HepG2 (cell line): ENCODE data around the gene SLC4A11. TPM values are rescaled to one million over a fixed set of nuclear protein-coding genes. Genes with fewer than 3 reads are reported as not detected.

Experiments used
- FOXO1 ChIP-seq: sonication (generic); formaldehyde crosslinking; IDR thresholded peaks from 2 replicates; pipeline ENCODE4 v1.4.0; 2020; ENCODE audit warnings: missing genetic modification reagents
- FOXP1 ChIP-seq, 2 experiments: fragments of 450-650 bp in 1 of 2; IDR thresholded peaks; 2 replicates each; pipeline ENCODE4 v1.6.1; 2017 to 2018; ENCODE audit warnings: antibody characterized with exemption in 1 of 2
- GPBP1L1 ChIP-seq: sonication (generic); formaldehyde crosslinking; IDR thresholded peaks from 2 replicates; pipeline ENCODE4 v1.5.0; 2020; ENCODE audit warnings: mild to moderate bottlenecking, missing genetic modification reagents
- HNRNPH1 ChIP-seq: fragments of 200-400 bp; formaldehyde crosslinking; optimal IDR thresholded peaks from 2 replicates; pipeline ENCODE3; 2017; ENCODE audit warnings: mild to moderate bottlenecking, low read depth, low read length
- IKZF4 ChIP-seq: sonication (generic); formaldehyde crosslinking; IDR thresholded peaks from 2 replicates; pipeline ENCODE4 v1.5.1; 2020; ENCODE audit warnings: borderline replicate concordance, mild to moderate bottlenecking, low read depth, missing genetic modification reagents; ENCODE audit errors: not compliant biosample characterization
- KLF15 ChIP-seq: sonication (generic); formaldehyde crosslinking; IDR thresholded peaks from 2 replicates; pipeline ENCODE4 v1.8.1; 2023; ENCODE audit warnings: borderline replicate concordance, mild to moderate bottlenecking, inconsistent platforms, missing genetic modification reagents, mixed read lengths
- KMT2B ChIP-seq: IDR thresholded peaks from 2 replicates; pipeline ENCODE4 v1.6.1; 2016; ENCODE audit warnings: missing genetic modification reagents, missing compliant biosample characterization
- NCOR1 ChIP-seq: fragments of 200-600 bp; sonication (generic); IDR thresholded peaks from 2 replicates; pipeline ENCODE4 v1.7.0; 2017; ENCODE audit warnings: antibody characterized with exemption, low read length, borderline replicate concordance
- PCBP2 ChIP-seq: fragments of 200-400 bp; formaldehyde crosslinking; optimal IDR thresholded peaks from 2 replicates; pipeline ENCODE3; 2018; ENCODE audit warnings: low read length, low read depth; ENCODE audit not compliant: poor library complexity, severe bottlenecking
- RELA ChIP-seq: sonication (generic); formaldehyde crosslinking; IDR thresholded peaks from 2 replicates; pipeline ENCODE4 v1.4.0; 2020; ENCODE audit warnings: missing genetic modification reagents
- REPIN1 ChIP-seq: sonication (generic); formaldehyde crosslinking; IDR thresholded peaks from 2 replicates; pipeline ENCODE4 v1.8.0; 2022; ENCODE audit warnings: missing genetic modification reagents, low read depth, mild to moderate bottlenecking, borderline replicate concordance
- SAP130 ChIP-seq: IDR thresholded peaks from 2 replicates; pipeline ENCODE4 v1.6.1; 2016; ENCODE audit warnings: low read depth
- TBL1XR1 ChIP-seq: fragments of 150-350 bp; IDR thresholded peaks from 2 replicates; pipeline ENCODE4 v1.6.1; 2014; ENCODE audit warnings: borderline replicate concordance, low read length; ENCODE audit not compliant: partially characterized antibody
- XRCC5 ChIP-seq: fragments of 200-400 bp; formaldehyde crosslinking; optimal IDR thresholded peaks from 2 replicates; pipeline ENCODE3; 2017; ENCODE audit warnings: mild to moderate bottlenecking, low read length
- ZKSCAN1 ChIP-seq: fragments of 150-350 bp; IDR thresholded peaks from 2 replicates; pipeline ENCODE4 v1.6.1; 2014; ENCODE audit warnings: low read length
- ZMYM3 ChIP-seq: sonication (generic); formaldehyde crosslinking; IDR thresholded peaks from 2 replicates; pipeline ENCODE4 v1.5.1; 2020; ENCODE audit warnings: mild to moderate bottlenecking, missing genetic modification reagents
- ZNF232 ChIP-seq: sonication (generic); formaldehyde crosslinking; IDR thresholded peaks from 2 replicates; pipeline ENCODE4 v1.4.0; 2020; ENCODE audit warnings: missing genetic modification reagents, borderline replicate concordance
- ZNF460 ChIP-seq: sonication (generic); formaldehyde crosslinking; IDR thresholded peaks from 2 replicates; pipeline ENCODE4 v1.5.1; 2020; ENCODE audit warnings: missing genetic modification reagents, mild to moderate bottlenecking, borderline replicate concordance
- ZNF549 ChIP-seq: sonication (generic); formaldehyde crosslinking; IDR thresholded peaks from 2 replicates; pipeline ENCODE4 v1.5.0; 2020; ENCODE audit warnings: missing genetic modification reagents
- ZNF710 ChIP-seq: sonication (generic); formaldehyde crosslinking; IDR thresholded peaks from 2 replicates; pipeline ENCODE4 v1.5.0; 2020; ENCODE audit warnings: mild to moderate bottlenecking, missing genetic modification reagents, borderline replicate concordance
- ZNF740 ChIP-seq: sonication (generic); formaldehyde crosslinking; IDR thresholded peaks from 2 replicates; pipeline ENCODE4 v1.4.0; 2020; ENCODE audit warnings: missing genetic modification reagents
- ZNF776 ChIP-seq: sonication (generic); formaldehyde crosslinking; IDR thresholded peaks from 2 replicates; pipeline ENCODE4 v1.4.0; 2020; ENCODE audit warnings: mild to moderate bottlenecking, missing genetic modification reagents
- ZNF781 ChIP-seq: sonication (generic); formaldehyde crosslinking; IDR thresholded peaks from 2 replicates; pipeline ENCODE4 v1.5.1; 2020; ENCODE audit warnings: borderline replicate concordance, mild to moderate bottlenecking, missing genetic modification reagents; ENCODE audit errors: not compliant biosample characterization
- ZNF878 ChIP-seq: sonication (generic); formaldehyde crosslinking; IDR thresholded peaks from 2 replicates; pipeline ENCODE4 v1.8.1; 2023; ENCODE audit warnings: mild to moderate bottlenecking, missing genetic modification reagents, moderate library complexity
- ZSCAN5A ChIP-seq: sonication (generic); formaldehyde crosslinking; IDR thresholded peaks from 2 replicates; pipeline ENCODE4 v1.8.0; 2022; ENCODE audit warnings: mild to moderate bottlenecking, missing genetic modification reagents, borderline replicate concordance
- polyA plus RNA-seq, 8 experiments: library from polyadenylated mRNA; depleted of rRNA in 3 of 8; stranded (reverse) in 7 of 8; unstranded in 1 of 8; fragments of >200 nt; fragmentation: Illumina TruSeq in 4 of 8; extraction: Trizol in 4 of 8; gene quantifications; 2 replicates each; pipeline versions ENCODE4 v1.2.1 to v1.2.3, GENCODE V29; 2011 to 2016; ENCODE audit warnings: low read depth in 4 of 8, missing spikeins in 1 of 8, mixed read lengths in 1 of 8; ENCODE audit not compliant: insufficient read depth in 1 of 8
- total RNA-seq, 5 experiments: library from RNA; depleted of rRNA; stranded (reverse); fragments of >200 nt; fragmentation: Illumina TruSeq; extraction: Trizol; gene quantifications; 2 replicates each; pipeline ENCODE4 v1.2.3, GENCODE V29; 2016; ENCODE audit warnings: low read depth in 1 of 5

SLC4A11 gene
- total and polyA plus RNA-seq, 2 of the 13 experiments (the other 11 are each of a cell fraction or from before 2014, with no cell fraction given), result 3.9 to 27.0 TPM

GRCh38 chr20:3218307-3218988 is 20.5 kb downstream of the SLC4A11 start (continued):
- TF ChIP-seq ZNF740 (CRISPR knock-in tag) (peak; percentile 82), ZSCAN5A (0 out of 2 replicates have a peak, but pooled peaks have one; percentile 19), ZKSCAN1 (peak; percentile 37; the same call in 1 of the 2 replicates), GPBP1L1 (CRISPR knock-in tag) (no peak), XRCC5 (peak; percentile 99), IKZF4 (CRISPR knock-in tag) (peak; percentile 82), ZNF710 (CRISPR knock-in tag) (peak; percentile 28; the same call in 1 of the 2 replicates), ZNF232 (no peak), ZMYM3 (CRISPR knock-in tag) (peak; percentile 94), HNRNPH1 (peak; percentile 61), RELA (CRISPR knock-in tag) (peak; percentile 96), TBL1XR1 (peak; percentile 57), ZNF776 (CRISPR knock-in tag) (no peak; the same call in 1 of the 2 replicates), FOXP1 (IDR thresholded peaks at IDR 0.05) (no peak), FOXP1 (CRISPR knock-in tag; IDR thresholded peaks at IDR 0.05) (peak; percentile 67; the same call in 1 of the 2 replicates), REPIN1 (CRISPR knock-in tag) (peak; percentile 95), ZNF549 (no peak), FOXO1 (CRISPR knock-in tag) (peak; percentile 88), KLF15 (CRISPR knock-in tag) (no peak), ZNF878 (CRISPR knock-in tag) (no peak), SAP130 (CRISPR knock-in tag) (peak; percentile 76), KMT2B (peak; percentile 57; the same call in 1 of the 2 replicates), PCBP2 (peak; percentile 41), ZNF781 (CRISPR knock-in tag) (peak; percentile 97), NCOR1 (no peak), ZNF460 (CRISPR knock-in tag) (peak; percentile 33; the same call in 1 of the 2 replicates)
